Suprapubic skin (tissue), 4 donors: ENCODE data around the gene GRM5.

Source experiments
- EP300 ChIP-seq: sonication (generic); formaldehyde crosslinking; IDR thresholded peaks from one replicate; pipeline ENCODE4 v1.6.1; 2017; ENCODE audit warnings: antibody characterized with exemption
- POLR2A ChIP-seq, 2 donors: fragments of 450-650 bp; IDR thresholded peaks; one replicate each; pipeline ENCODE4 v1.6.1; 2017; ENCODE audit warnings: antibody characterized with exemption in 2 of 2, mild to moderate bottlenecking in 2 of 2, moderate library complexity in 2 of 2
- POLR2AphosphoS5 ChIP-seq, 3 donors: sonication (generic); formaldehyde crosslinking; IDR thresholded peaks; one replicate each; pipeline ENCODE4 v1.6.1; 2017; ENCODE audit warnings: antibody characterized with exemption in 3 of 3
- TF ChIP-seq, protein P1 (sequence below), 2 donors: fragments of 200-600 bp in 1 of 2; fragments of 450-650 bp in 1 of 2; sonication (generic) in 1 of 2; IDR thresholded peaks; one replicate each; pipeline ENCODE4 v1.5.1; 2016 to 2019; ENCODE audit warnings: antibody characterized with exemption in 2 of 2, mild to moderate bottlenecking in 1 of 2, moderate library complexity in 1 of 2

GRCh38 chr11:88849368-88849767 is 216.4 kb downstream of the GRM5 start:
- TF ChIP-seq, protein P1, sequence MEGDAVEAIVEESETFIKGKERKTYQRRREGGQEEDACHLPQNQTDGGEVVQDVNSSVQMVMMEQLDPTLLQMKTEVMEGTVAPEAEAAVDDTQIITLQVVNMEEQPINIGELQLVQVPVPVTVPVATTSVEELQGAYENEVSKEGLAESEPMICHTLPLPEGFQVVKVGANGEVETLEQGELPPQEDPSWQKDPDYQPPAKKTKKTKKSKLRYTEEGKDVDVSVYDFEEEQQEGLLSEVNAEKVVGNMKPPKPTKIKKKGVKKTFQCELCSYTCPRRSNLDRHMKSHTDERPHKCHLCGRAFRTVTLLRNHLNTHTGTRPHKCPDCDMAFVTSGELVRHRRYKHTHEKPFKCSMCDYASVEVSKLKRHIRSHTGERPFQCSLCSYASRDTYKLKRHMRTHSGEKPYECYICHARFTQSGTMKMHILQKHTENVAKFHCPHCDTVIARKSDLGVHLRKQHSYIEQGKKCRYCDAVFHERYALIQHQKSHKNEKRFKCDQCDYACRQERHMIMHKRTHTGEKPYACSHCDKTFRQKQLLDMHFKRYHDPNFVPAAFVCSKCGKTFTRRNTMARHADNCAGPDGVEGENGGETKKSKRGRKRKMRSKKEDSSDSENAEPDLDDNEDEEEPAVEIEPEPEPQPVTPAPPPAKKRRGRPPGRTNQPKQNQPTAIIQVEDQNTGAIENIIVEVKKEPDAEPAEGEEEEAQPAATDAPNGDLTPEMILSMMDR (IDR thresholded peaks at IDR 0.05): no peak
- no peak for TF ChIP-seq EP300
- TF ChIP-seq POLR2AphosphoS5 (IDR thresholded peaks at IDR 0.05): no peak
- TF ChIP-seq POLR2A (IDR thresholded peaks at IDR 0.05): no peak
